ENCODE data around the gene PTPRA. TPM values are rescaled to one million over a fixed set of nuclear protein-coding genes. Genes with fewer than 3 reads are reported as not detected.
A peak's percentile ranks its signal among the peaks of the same experiment; 100 is the strongest.

PTPRA gene
- polyA plus RNA-seq, 3 donors, result 13.0 to 41.9 (median 13.1) TPM

DNA sequence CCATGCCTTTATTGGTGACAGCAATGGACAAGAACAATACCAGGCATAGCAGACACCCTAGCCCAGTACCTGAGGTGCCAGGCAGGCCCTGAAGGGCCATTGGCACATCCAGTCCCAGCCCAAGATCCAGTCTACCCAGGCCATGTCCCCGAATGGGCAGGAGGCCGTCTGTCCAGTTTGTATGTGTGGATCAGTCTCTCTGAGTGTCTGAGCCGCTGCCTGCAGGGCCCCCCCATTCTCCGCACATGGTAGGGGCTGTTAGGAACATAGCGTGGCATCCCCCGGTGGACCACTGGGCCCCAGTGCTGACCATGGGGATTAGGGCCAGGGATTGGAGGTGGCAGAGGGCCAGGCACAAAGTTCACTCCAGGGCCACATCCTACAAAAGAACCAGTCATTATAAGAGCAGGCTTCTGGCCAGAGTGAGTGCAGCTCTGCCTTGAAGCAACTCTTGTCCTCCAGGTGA, 37.9 kb upstream of the PTPRA start:
- H3K9ac ChIP-seq (ENCODE audit: insufficient read depth, low read length, poor library complexity, severe bottlenecking), result no peak overlapping the region
- no CpG with 5 or more reads among the region's 6 CpGs for WGBS (ENCODE audit: insufficient coverage)
- no peak overlapping the region for H3K4me3 Mint-ChIP-seq

DNA sequence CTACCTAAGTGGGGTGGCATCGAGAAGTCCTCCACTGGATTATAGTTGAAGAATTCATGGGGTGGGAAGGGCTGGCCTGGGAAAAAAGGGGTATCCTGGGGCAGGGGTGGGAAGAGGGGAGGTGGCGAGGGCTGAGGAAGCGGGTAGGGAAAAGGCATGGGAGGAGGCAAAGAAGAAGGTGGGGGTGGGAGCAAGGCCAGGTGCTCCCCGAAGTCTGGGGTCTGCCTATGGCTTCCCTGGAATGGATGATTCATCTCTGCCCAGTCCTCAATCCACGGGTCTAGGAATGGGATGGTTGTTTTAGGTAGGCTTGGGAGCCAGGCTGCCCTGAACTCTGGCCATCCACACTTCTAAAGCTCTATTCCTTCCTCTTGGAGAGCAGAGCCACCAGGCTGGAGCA, 37.2 kb upstream of the PTPRA start:
- H3K36me3 Mint-ChIP-seq, result peaks cover 17 to 28% of the 10 kb centered on the region in 2 donors
- Histone ChIP-seq H3K4me2 (replicated peaks; ENCODE audit: extremely low read depth, low read length, poor library complexity, severe bottlenecking) (no peak overlapping the region), H3K36me3 (replicated peaks in 1 of 2; ENCODE audit: control insufficient read depth in 1 of 2, insufficient read depth in 2 of 2, low read length in 2 of 2) (peaks cover 0 to 20% of the 10 kb centered on the region in 2 donors), H4K20me1 (ENCODE audit: insufficient read depth, low read length) (no peaks in the 10 kb centered on the region), H3K79me2 (ENCODE audit: insufficient read depth, low read length) (peaks cover 3% of the 10 kb centered on the region), H3K27me3 (ENCODE audit: control insufficient read depth in 2 of 2, insufficient read depth in 2 of 2, low read length in 2 of 2) (no peaks in the 10 kb centered on the region), H3K4me1 (ENCODE audit: control insufficient read depth in 1 of 2, insufficient read depth in 2 of 2, low read length in 2 of 2) (peaks cover 23 to 32% of the 10 kb centered on the region in 2 donors), H3K4me3 (replicated peaks in 1 of 3; ENCODE audit: low read depth in 2 of 3, low read length in 3 of 3) (no peak overlapping the region), H3K27ac (ENCODE audit: low read depth in 1 of 2, low read length in 2 of 2) (no peak overlapping the region), H3K9ac (ENCODE audit: insufficient read depth, low read length, poor library complexity, severe bottlenecking) (no peak overlapping the region), H3K9me3 (replicated peaks in 1 of 2; ENCODE audit: control insufficient read depth in 1 of 2, insufficient read depth in 1 of 2, low read length in 2 of 2) (no peaks in the 10 kb centered on the region), H2AFZ (ENCODE audit: insufficient read depth, low read depth, low read length, poor library complexity, severe bottlenecking) (no peak overlapping the region)
- no peaks in the 10 kb centered on the region for H3K9me3 Mint-ChIP-seq
- TF ChIP-seq, protein P1, sequence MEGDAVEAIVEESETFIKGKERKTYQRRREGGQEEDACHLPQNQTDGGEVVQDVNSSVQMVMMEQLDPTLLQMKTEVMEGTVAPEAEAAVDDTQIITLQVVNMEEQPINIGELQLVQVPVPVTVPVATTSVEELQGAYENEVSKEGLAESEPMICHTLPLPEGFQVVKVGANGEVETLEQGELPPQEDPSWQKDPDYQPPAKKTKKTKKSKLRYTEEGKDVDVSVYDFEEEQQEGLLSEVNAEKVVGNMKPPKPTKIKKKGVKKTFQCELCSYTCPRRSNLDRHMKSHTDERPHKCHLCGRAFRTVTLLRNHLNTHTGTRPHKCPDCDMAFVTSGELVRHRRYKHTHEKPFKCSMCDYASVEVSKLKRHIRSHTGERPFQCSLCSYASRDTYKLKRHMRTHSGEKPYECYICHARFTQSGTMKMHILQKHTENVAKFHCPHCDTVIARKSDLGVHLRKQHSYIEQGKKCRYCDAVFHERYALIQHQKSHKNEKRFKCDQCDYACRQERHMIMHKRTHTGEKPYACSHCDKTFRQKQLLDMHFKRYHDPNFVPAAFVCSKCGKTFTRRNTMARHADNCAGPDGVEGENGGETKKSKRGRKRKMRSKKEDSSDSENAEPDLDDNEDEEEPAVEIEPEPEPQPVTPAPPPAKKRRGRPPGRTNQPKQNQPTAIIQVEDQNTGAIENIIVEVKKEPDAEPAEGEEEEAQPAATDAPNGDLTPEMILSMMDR (IDR thresholded peaks at IDR 0.05), result no peak
- WGBS (ENCODE audit: insufficient coverage), result 97% methylated on average over 4 of the region's 5 CpGs
- no peak overlapping the region for H3K4me3 Mint-ChIP-seq
- no peak for DNase-seq
- H3K4me1 Mint-ChIP-seq, result peaks cover 28% of the 10 kb centered on the region
- peak overlapping the region in 1 of 7 donors; percentile 16 for H3K27ac Mint-ChIP-seq
- peaks cover 0 to 4% (median 3%) of the 10 kb centered on the region in 3 donors for H3K27me3 Mint-ChIP-seq (ENCODE audit: low read depth in 3 of 3)
- intact Hi-C loops (cut with micrococcal nuclease), result no loop called here

More for the DNA sequence above, 37.9 kb upstream of the PTPRA start:
- no peaks in the 10 kb centered on the region for H3K79me2 ChIP-seq (ENCODE audit: insufficient read depth, low read length)
- peaks cover 0 to 20% of the 10 kb centered on the region in 2 donors for H3K36me3 ChIP-seq (replicated peaks in 1 of 2; ENCODE audit: control insufficient read depth in 1 of 2, insufficient read depth in 2 of 2, low read length in 2 of 2)
- H2AFZ ChIP-seq (ENCODE audit: insufficient read depth, low read depth, low read length, poor library complexity, severe bottlenecking), result no peak overlapping the region
- peaks cover under 1 to 4% (median 3%) of the 10 kb centered on the region in 3 donors for H3K27me3 Mint-ChIP-seq (ENCODE audit: low read depth in 3 of 3)
- intact Hi-C loops (cut with micrococcal nuclease), result no loop called here
- H3K9me3 Mint-ChIP-seq, result no peaks in the 10 kb centered on the region
- H3K9me3 ChIP-seq (replicated peaks in 1 of 2; ENCODE audit: control insufficient read depth in 1 of 2, insufficient read depth in 1 of 2, low read length in 2 of 2), result no peaks in the 10 kb centered on the region
- peak overlapping the region in 1 of 7 donors; percentile 54 for H3K27ac Mint-ChIP-seq
- no peak overlapping the region for H3K4me3 ChIP-seq (replicated peaks in 1 of 3; ENCODE audit: low read depth in 2 of 3, low read length in 3 of 3)
- H3K4me2 ChIP-seq (replicated peaks; ENCODE audit: extremely low read depth, low read length, poor library complexity, severe bottlenecking), result no peak overlapping the region
- peaks cover 23 to 28% of the 10 kb centered on the region in 2 donors for H3K4me1 ChIP-seq (ENCODE audit: control insufficient read depth in 1 of 2, insufficient read depth in 2 of 2, low read length in 2 of 2)
- no peaks in the 10 kb centered on the region for H3K27me3 ChIP-seq (ENCODE audit: control insufficient read depth in 2 of 2, insufficient read depth in 2 of 2, low read length in 2 of 2)
- H3K36me3 Mint-ChIP-seq, result peaks cover 17 to 28% of the 10 kb centered on the region in 2 donors
- no peak for DNase-seq
- no peaks in the 10 kb centered on the region for H4K20me1 ChIP-seq (ENCODE audit: insufficient read depth, low read length)
- H3K4me1 Mint-ChIP-seq, result peaks cover 27% of the 10 kb centered on the region
- no peak overlapping the region for H3K27ac ChIP-seq (ENCODE audit: low read depth in 1 of 2, low read length in 2 of 2)
- TF ChIP-seq, protein P1 (IDR thresholded peaks at IDR 0.05), result no peak
